HEK293 (cell line): ENCODE measurements around the gene SLC4A1AP.

Experiments
- CTCF ChIA-PET: fragments of 350-600 bp; formaldehyde crosslinking; extraction: SDS; loops from one replicate; lab custom pipeline; 2021; ENCODE audit warnings: antibody characterized with exemption; lab: Yijun Ruan, JAX
- POLR2A ChIA-PET: fragments of 300-600 bp; formaldehyde crosslinking; extraction: SDS; loops from one replicate; lab custom pipeline; 2020; ENCODE audit warnings: antibody characterized with exemption, inconsistent platforms; lab: Yijun Ruan, JAX
- H3K27ac ChIP-seq: fragments of 200-500 bp; sonication (Bioruptor generic); 2 replicates; pipeline ENCODE4 v1.5.1; 2014; ENCODE audit warnings: low read depth, low read length, control low read depth, inconsistent platforms; ENCODE audit errors: extremely low read depth
- H3K36me3 ChIP-seq, 2 experiments: fragments of 200-500 bp in 1 of 2; sonication (Bioruptor generic) in 1 of 2; 1 replicate in 1 of 2; 2 replicates in 1 of 2; pipeline ENCODE4 v1.5.1; 2014 to 2017; ENCODE audit warnings: inconsistent platforms in 2 of 2, low read length in 2 of 2; ENCODE audit not compliant: control insufficient read depth in 2 of 2, insufficient read depth in 1 of 2
- H3K4me1 ChIP-seq: fragments of 200-500 bp; sonication (Bioruptor generic); 2 replicates; pipeline ENCODE4 v1.5.1; 2014; ENCODE audit warnings: mild to moderate bottlenecking, low read length, inconsistent platforms; ENCODE audit not compliant: control insufficient read depth, insufficient read depth
- H3K4me3 ChIP-seq: 2 replicates; pipeline ENCODE4 v1.5.1; 2011; ENCODE audit warnings: low read depth, mild to moderate bottlenecking, control low read depth, low read length, moderate library complexity
- H3K9me3 ChIP-seq: fragments of 200-500 bp; sonication (Bioruptor generic); 2 replicates; pipeline ENCODE4 v1.5.1; 2014; ENCODE audit warnings: low read depth, low read length, inconsistent platforms; ENCODE audit not compliant: control insufficient read depth, insufficient read depth
- GLI2 ChIP-seq: fragments of 450-650 bp; formaldehyde crosslinking; IDR thresholded peaks from 2 replicates; pipeline ENCODE4; 2017; ENCODE audit warnings: missing biosample characterization, missing genetic modification characterization, low read depth, borderline replicate concordance
- GLIS2 ChIP-seq: fragments of 450-650 bp; formaldehyde crosslinking; IDR thresholded peaks from 2 replicates; pipeline ENCODE4 v1.5.1; 2016; ENCODE audit warnings: missing biosample characterization, missing genetic modification characterization
- HOXD13 ChIP-seq: sonication (generic); formaldehyde crosslinking; IDR thresholded peaks from 2 replicates; pipeline ENCODE4 v1.8.0; 2022; ENCODE audit warnings: missing genetic modification reagents, borderline replicate concordance
- KLF16 ChIP-seq: fragments of 450-650 bp; formaldehyde crosslinking; IDR thresholded peaks from 2 replicates; pipeline ENCODE4 v1.5.1; 2017; ENCODE audit warnings: missing biosample characterization, missing genetic modification characterization
- KLF17 ChIP-seq: fragments of 450-650 bp; formaldehyde crosslinking; IDR thresholded peaks from 2 replicates; pipeline ENCODE4 v1.5.1; 2016; ENCODE audit warnings: missing biosample characterization, missing genetic modification characterization
- KLF8 ChIP-seq: fragments of 450-650 bp; formaldehyde crosslinking; IDR thresholded peaks from 2 replicates; pipeline ENCODE4 v1.5.1; 2016; ENCODE audit warnings: missing biosample characterization, missing genetic modification characterization
- MYNN ChIP-seq: fragments of 450-650 bp; formaldehyde crosslinking; IDR thresholded peaks from 2 replicates; pipeline ENCODE4 v1.5.1; 2016; ENCODE audit warnings: missing biosample characterization, missing genetic modification characterization, borderline replicate concordance
- MZF1 ChIP-seq: fragments of 450-650 bp; formaldehyde crosslinking; IDR thresholded peaks from 2 replicates; pipeline ENCODE4 v1.5.1; 2017; ENCODE audit warnings: missing biosample characterization, missing genetic modification characterization, borderline replicate concordance
- PATZ1 ChIP-seq: fragments of 450-650 bp; formaldehyde crosslinking; IDR thresholded peaks from 2 replicates; pipeline ENCODE4 v1.5.1; 2016; ENCODE audit warnings: missing biosample characterization, missing genetic modification characterization
- PRDM1 ChIP-seq: fragments of 450-650 bp; formaldehyde crosslinking; IDR thresholded peaks from 2 replicates; pipeline ENCODE4; 2016; ENCODE audit warnings: missing biosample characterization, missing genetic modification characterization
- RBAK ChIP-seq: fragments of 450-650 bp; formaldehyde crosslinking; IDR thresholded peaks from 2 replicates; pipeline ENCODE4 v1.5.1; 2016; ENCODE audit warnings: missing biosample characterization, missing genetic modification characterization
- REPIN1 ChIP-seq: fragments of 450-650 bp; formaldehyde crosslinking; IDR thresholded peaks from 2 replicates; pipeline ENCODE4 v1.5.1; 2017; ENCODE audit warnings: missing biosample characterization, missing genetic modification characterization, low read depth
- TRIM28 ChIP-seq: IDR thresholded peaks from 2 replicates; pipeline ENCODE4 v1.6.1; 2011; ENCODE audit warnings: low read length, control low read depth, borderline replicate concordance
- ZBTB6 ChIP-seq: fragments of 450-650 bp; formaldehyde crosslinking; IDR thresholded peaks from 2 replicates; pipeline ENCODE4 v1.5.1; 2017; ENCODE audit warnings: missing biosample characterization, missing genetic modification characterization
- ZNF2 ChIP-seq: fragments of 450-650 bp; formaldehyde crosslinking; IDR thresholded peaks from 2 replicates; pipeline ENCODE4 v1.5.1; 2016; ENCODE audit warnings: missing biosample characterization, missing genetic modification characterization
- ZNF23 ChIP-seq: fragments of 450-650 bp; formaldehyde crosslinking; IDR thresholded peaks from 2 replicates; pipeline ENCODE4 v1.5.1; 2016; ENCODE audit warnings: missing biosample characterization, missing genetic modification characterization, borderline replicate concordance
- ZNF335 ChIP-seq: fragments of 450-650 bp; formaldehyde crosslinking; conservative IDR thresholded peaks from 2 replicates; pipeline ENCODE4 v1.5.1; 2016; ENCODE audit warnings: missing biosample characterization, missing genetic modification characterization
- ZNF391 ChIP-seq: fragments of 450-650 bp; formaldehyde crosslinking; IDR thresholded peaks from 2 replicates; pipeline ENCODE4 v1.5.1; 2016; ENCODE audit warnings: low read depth, missing biosample characterization, missing genetic modification characterization, borderline replicate concordance
- ZNF398 ChIP-seq: fragments of 450-650 bp; formaldehyde crosslinking; IDR thresholded peaks from 2 replicates; pipeline ENCODE4 v1.5.1; 2017; ENCODE audit warnings: missing biosample characterization, missing genetic modification characterization
- ZNF423 ChIP-seq: fragments of 450-650 bp; formaldehyde crosslinking; IDR thresholded peaks from 2 replicates; pipeline ENCODE4 v1.5.1; 2016; ENCODE audit warnings: missing biosample characterization, missing genetic modification characterization
- ZNF426 ChIP-seq: fragments of 450-650 bp; formaldehyde crosslinking; IDR thresholded peaks from 2 replicates; pipeline ENCODE4 v1.5.1; 2017; ENCODE audit warnings: missing biosample characterization, missing genetic modification characterization, mild to moderate bottlenecking, inconsistent platforms, moderate library complexity
- ZNF501 ChIP-seq: fragments of 450-650 bp; formaldehyde crosslinking; IDR thresholded peaks from 2 replicates; pipeline ENCODE4 v1.5.1; 2016; ENCODE audit warnings: missing biosample characterization, missing genetic modification characterization
- ZNF529 ChIP-seq: fragments of 450-650 bp; formaldehyde crosslinking; IDR thresholded peaks from 2 replicates; pipeline ENCODE4 v1.5.1; 2017; ENCODE audit warnings: missing genetic modification characterization, missing biosample characterization; ENCODE audit not compliant: insufficient replicate concordance
- ZNF530 ChIP-seq: fragments of 450-650 bp; formaldehyde crosslinking; IDR thresholded peaks from 2 replicates; pipeline ENCODE4 v1.5.1; 2016; ENCODE audit warnings: low read depth, missing biosample characterization, missing genetic modification characterization
- ZNF623 ChIP-seq: fragments of 450-650 bp; formaldehyde crosslinking; IDR thresholded peaks from 2 replicates; pipeline ENCODE4 v1.5.1; 2016; ENCODE audit warnings: missing biosample characterization, missing genetic modification characterization
- ZNF654 ChIP-seq: fragments of 450-650 bp; formaldehyde crosslinking; IDR thresholded peaks from 2 replicates; pipeline ENCODE4 v1.5.1; 2016; ENCODE audit warnings: low read depth, missing biosample characterization, missing genetic modification characterization
- ZNF664 ChIP-seq: fragments of 450-650 bp; formaldehyde crosslinking; IDR thresholded peaks from 2 replicates; pipeline ENCODE4 v1.5.1; 2016; ENCODE audit warnings: missing biosample characterization, missing genetic modification characterization

The SLC4A1AP gene

GRCh38 chr2:27652790-27653189, 10.9 kb upstream of the SLC4A1AP start:
- H3K4me3 ChIP-seq = no peak overlapping the region
- TF ChIP-seq ZNF398 (tag by site-specific recombination) (no peak), ZNF335 (tag by site-specific recombination) (no peak), ZNF654 (no peak), GLIS2 (tag by site-specific recombination) (no peak), ZNF426 (no peak), GLI2 (no peak), KLF16 (tag by site-specific recombination) (no peak), PATZ1 (tag by site-specific recombination) (no peak), ZNF391 (tag by site-specific recombination) (no peak), ZNF501 (tag by site-specific recombination) (no peak), ZNF423 (tag by site-specific recombination) (no peak), MYNN (no peak), ZNF23 (no peak), ZNF530 (no peak), ZBTB6 (tag by site-specific recombination) (no peak)
- TF ChIP-seq, all 188 proteins: peak for 0
- POLR2A ChIA-PET = no interaction called here
- CTCF ChIA-PET = no interaction called here
- H3K4me1 ChIP-seq = no peaks in the 10 kb centered on the region
- H3K9me3 ChIP-seq = no peaks in the 10 kb centered on the region
- H3K36me3 ChIP-seq = peaks cover 81 to 96% of the 10 kb centered on the region in 2 experiments
- no peak overlapping the region for H3K27ac ChIP-seq

- no peaks in the 10 kb centered on the region for H3K4me1 ChIP-seq
- peaks cover 80 to 96% of the 10 kb centered on the region in 2 experiments for H3K36me3 ChIP-seq
- no peak for TF ChIP-seq PRDM1 (tag by site-specific recombination)
- TF ChIP-seq RBAK (tag by site-specific recombination) = no peak
- TF ChIP-seq ZNF664 (tag by site-specific recombination) = no peak
- TF ChIP-seq KLF8 (tag by site-specific recombination) = no peak
- no peak for TF ChIP-seq ZNF2
- no peak for TF ChIP-seq HOXD13 (CRISPR knock-in tag)
- no peak for TF ChIP-seq MZF1 (tag by site-specific recombination)
- TF ChIP-seq ZNF623 (tag by site-specific recombination) = no peak
- TF ChIP-seq ZNF426 = no peak
- TF ChIP-seq ZNF529 (tag by site-specific recombination) = no peak
- no peak for TF ChIP-seq KLF17 (tag by site-specific recombination)
- no peak for TF ChIP-seq TRIM28
- no peak for TF ChIP-seq REPIN1 (tag by site-specific recombination)
- TF ChIP-seq, all 188 proteins: peak for 0
- no peak overlapping the region for H3K4me3 ChIP-seq
- no peak overlapping the region for H3K27ac ChIP-seq
- CTCF ChIA-PET = interaction anchor here (0.5 kb wide), 1 partner anchor 350 kb away, joined by 3 read pairs; no protein-coding TSS in a partner anchor
- POLR2A ChIA-PET = no interaction called here
- no peaks in the 10 kb centered on the region for H3K9me3 ChIP-seq
Observed at GRCh38 chr2:27653397-27653796, 10.3 kb upstream of the SLC4A1AP start.
